GM18511 (cell line): ENCODE data around the gene PARD6B.
"Not testable (repeated sequence)": the region's sequence is repeated elsewhere in the genome, so short reads cannot be mapped to it uniquely, and the experiment has no call there.

Experiments used
- ATAC-seq: cut with Tn5 transposase; IDR thresholded peaks from one replicate; pipeline ENCODE4 v1.9.1; 2021; ENCODE audit warnings: mild to moderate bottlenecking, moderate library complexity; ENCODE audit not compliant: unreplicated experiment

The PARD6B gene, protein sequence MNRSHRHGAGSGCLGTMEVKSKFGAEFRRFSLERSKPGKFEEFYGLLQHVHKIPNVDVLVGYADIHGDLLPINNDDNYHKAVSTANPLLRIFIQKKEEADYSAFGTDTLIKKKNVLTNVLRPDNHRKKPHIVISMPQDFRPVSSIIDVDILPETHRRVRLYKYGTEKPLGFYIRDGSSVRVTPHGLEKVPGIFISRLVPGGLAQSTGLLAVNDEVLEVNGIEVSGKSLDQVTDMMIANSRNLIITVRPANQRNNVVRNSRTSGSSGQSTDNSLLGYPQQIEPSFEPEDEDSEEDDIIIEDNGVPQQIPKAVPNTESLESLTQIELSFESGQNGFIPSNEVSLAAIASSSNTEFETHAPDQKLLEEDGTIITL

DNA sequence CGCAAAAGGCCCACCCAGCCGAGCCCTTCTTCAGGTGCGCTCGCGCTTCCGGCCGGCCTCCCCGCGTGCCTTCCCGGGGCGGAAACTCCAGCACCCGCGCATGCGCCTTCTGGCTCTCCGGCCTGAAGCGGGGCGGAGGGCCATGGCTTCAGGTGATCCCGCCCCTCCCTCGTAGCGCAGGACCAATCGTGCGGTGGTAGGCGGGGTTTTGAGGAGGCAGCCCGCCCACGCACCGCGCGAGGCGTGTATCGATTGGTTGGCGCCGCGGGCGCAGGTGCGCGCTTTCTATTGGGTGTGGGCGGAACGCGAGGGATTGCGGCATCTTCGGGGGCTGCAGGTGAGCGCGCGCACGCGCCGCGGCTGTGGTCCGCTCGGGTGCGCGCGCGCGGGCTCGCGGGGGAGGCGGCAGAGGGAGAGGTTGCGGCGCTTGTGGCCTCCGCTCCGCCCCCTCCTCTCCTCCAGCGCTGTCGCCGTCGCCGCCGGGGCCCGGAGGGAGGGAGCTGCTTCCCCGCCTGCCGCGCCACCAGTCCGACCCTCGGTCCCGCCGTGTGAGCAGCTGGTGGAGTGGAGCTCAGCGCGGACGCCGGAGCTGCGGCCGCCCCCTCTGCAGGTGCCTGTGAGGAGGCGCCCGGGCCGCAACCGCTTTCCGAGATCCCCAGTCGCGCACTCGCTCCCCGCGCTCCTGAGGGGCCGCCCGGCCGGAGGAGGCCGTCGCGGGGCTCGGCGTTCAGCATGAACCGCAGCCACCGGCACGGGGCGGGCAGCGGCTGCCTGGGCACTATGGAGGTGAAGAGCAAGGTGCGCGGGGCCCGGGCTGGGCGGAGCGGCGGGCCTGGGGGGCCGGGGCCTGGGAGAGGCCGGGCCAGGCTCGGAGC is at the start of gene PARD6B:
PARD6B (plus strand) TSS at position 526 of the 875 bp plus-strand sequence; CDS start at position 733, 207 bp downstream.
- ATAC-seq: peak; percentile 91

DNA sequence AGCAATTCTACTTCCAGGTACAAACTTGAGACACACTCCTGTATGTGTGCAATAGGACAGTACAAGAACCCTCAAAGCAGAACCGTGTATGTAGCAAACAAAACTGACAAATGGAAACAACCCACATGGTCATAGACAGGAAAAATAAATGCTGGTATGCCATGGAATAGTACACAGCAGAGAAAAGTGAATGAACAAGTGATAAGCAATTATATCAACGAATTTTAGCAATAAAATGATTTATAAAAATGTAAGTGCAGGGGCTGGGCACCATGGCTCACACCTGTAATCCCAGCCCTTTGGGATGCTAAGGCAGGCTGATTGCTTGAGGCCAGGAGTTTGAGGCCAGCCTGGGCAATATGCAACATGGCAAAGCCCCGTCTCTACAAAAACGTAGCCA is 49.3 kb upstream of the PARD6B start:
- no peak for ATAC-seq

DNA sequence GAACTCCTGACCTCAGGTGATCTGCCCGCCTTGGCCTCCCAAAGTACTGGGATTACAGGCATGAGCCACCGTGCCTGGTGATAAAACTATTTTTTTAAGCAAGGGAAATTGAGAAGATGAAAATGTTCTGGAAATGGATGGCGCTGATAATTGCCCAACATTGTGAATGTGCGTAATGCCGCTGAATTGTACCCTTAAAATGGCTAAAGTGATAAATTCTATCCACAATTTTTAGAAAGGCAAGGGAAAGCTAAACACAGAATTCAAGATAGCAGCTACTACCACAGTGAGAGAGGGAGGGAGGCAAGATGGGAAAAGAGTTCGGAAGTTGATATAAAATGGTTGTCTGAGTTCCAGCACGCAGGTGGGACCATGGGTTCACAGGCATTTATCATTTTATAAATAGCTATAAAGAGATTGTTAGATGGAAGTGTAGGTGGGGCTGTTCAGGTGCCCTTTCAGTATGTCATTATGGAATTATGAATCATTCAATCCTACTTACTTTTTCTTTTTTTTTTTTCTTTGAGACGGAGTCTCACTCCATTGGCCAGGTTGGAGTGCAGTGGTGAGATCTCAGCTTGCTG is 48.3 kb upstream of the PARD6B start:
- ATAC-seq: no peak

DNA sequence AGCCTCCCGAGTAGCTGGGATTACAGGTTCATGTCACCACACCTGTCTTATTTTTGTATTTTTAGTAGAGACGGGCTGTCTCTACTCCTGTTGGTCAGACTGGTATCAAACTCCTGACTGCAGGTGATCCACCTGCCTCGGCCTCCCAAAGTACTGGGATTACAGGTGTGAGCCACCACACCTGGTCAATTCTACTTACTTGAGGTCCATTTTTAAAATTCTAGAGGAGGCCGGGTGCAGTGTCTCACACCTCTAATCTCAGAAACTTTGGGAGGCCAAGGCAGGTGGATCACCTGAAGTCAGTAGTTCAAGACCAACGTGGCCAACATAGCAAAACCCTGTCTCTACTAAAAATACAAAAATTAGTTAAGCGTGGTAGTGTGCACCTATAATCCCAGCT is 47.8 kb upstream of the PARD6B start:
- ATAC-seq: no peak

DNA sequence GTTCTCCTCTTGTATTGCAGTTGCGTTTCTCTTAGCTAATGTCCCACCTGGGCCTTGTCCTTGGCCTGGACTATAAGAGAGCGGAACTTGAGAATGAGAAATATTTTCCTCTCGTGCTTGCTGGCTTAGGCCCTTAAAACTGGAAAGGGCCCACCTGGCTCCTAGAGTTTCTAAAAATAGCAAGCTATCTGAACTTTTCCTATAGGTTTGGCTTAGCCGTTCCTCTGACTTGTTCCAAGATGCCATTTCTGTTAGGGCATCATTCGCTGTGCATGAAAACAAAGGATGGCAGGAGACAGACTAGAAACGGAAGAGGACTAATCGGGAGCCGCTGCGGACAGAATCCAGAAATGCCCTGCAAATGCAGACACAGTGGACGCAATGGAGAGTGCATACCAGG is 44.6 kb upstream of the PARD6B start:
- no peak for ATAC-seq

DNA sequence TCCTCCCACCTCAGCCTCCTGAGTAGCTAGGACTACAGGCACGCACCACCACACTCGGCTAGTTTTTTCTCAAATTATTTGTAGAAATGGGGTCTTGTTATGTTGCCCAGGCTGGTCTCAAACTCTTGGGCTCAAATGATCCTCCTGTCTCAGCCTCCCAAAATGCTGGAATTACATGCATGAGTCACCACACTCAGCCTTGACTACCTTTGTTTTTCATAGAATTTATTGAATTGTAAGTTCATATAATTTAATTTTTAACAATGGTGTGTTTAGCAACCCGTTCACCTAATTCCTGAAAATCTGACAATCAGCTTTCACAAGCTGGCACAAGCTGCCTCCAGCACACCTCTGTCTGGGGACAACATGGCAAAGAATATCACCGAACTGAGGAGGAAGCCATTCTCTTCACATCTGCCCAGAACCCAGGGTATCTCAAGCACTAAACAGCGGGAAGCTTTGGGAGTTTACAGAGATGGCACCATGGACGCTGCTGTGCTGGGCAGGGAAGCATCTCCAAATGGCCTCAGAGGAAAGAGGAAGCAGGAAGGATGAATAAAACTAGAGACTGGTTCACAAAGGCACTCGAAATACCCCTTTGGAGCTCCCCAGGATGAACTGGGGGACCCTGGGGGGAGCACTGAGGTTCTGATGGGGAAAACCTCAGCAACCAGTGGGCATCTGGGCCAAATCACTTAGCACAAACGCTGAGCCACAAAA is 43.0 kb upstream of the PARD6B start:
- ATAC-seq: no peak

DNA sequence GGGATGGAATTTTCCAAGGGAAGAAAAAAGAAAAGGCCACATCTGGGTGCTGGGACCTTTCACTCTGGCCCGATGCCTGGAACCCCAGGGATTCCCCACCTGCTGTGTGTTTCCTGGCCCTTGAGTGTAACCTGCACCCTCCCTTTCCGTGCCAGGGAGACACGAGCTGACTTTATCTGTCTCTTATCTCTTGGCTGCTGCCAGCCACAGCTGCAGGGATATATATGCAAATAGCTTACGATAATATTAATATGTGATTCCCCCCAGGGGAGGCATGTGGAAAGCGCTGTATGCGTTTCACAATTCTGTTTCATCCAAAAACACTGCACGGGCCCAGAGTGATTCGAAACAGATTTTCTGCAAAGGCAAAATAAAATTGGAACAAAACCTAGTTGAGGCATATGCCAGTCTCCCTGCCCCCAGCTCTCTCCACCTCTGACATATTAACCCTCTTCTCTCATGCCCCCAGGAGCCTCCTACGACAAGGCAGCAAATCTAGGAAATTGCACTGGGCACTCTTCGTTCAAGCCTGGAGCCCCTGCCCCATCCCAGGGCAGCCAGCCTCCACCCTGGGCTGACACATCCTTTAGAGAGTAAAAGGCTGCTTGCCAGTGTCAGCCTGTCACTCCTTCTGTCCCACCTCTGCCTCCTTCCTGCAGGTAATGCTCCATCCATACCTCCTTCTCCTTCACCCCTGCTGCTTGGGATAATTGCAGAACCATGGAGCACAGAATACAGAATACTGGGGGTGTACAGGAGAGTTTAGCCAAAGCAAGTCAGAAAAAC is 41.3 kb upstream of the PARD6B start:
- ATAC-seq: no peak

DNA sequence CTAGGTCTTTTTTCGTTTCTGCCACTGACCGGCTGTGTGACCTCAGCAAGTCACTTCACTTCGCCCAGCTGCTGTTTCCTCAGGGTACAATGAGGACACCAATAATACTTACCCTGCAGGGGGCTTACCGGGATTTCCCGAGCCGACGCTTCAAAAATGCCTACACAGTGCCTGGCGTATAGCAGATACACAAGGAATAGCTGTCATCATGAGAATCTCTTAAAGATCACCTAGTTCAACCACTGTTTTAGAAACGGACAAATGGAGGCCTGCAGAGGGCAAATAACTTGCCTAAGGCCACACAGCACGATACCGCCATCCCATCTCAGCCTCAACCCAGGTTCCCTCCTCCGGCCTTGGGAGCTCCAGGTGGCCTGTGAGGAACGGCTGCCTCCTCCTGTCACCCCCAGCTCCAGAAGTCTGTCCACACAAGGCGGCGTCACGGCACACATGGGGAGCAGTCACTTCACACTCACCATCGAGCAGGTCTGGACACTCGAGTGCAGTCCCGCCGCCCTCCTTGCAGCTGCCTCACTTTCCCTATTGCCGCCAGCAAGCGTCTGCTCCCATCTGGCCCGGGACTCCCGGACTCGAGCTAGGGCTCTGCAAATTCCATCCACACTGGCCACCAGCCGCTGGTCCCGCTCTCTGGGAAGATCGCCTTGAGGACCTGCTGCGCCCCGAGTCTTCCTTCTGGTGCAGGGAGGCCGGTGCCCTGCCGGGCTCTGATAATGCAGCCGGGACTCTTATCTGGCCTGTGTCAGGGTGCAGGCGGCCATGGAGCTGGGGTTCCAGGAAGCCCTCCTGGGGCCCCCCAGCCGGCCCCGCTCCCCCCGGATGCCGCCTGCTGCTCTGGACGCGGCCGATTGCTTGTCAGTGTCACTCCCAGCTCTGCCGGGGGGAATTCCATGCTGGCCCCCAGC is 40.5 kb upstream of the PARD6B start, which contains the start of gene RIPOR3:
RIPOR3 (minus strand) TSS at position 893 of the 923 bp plus-strand sequence; CDS start at position 479, 414 bp downstream.
- ATAC-seq: no peak

DNA sequence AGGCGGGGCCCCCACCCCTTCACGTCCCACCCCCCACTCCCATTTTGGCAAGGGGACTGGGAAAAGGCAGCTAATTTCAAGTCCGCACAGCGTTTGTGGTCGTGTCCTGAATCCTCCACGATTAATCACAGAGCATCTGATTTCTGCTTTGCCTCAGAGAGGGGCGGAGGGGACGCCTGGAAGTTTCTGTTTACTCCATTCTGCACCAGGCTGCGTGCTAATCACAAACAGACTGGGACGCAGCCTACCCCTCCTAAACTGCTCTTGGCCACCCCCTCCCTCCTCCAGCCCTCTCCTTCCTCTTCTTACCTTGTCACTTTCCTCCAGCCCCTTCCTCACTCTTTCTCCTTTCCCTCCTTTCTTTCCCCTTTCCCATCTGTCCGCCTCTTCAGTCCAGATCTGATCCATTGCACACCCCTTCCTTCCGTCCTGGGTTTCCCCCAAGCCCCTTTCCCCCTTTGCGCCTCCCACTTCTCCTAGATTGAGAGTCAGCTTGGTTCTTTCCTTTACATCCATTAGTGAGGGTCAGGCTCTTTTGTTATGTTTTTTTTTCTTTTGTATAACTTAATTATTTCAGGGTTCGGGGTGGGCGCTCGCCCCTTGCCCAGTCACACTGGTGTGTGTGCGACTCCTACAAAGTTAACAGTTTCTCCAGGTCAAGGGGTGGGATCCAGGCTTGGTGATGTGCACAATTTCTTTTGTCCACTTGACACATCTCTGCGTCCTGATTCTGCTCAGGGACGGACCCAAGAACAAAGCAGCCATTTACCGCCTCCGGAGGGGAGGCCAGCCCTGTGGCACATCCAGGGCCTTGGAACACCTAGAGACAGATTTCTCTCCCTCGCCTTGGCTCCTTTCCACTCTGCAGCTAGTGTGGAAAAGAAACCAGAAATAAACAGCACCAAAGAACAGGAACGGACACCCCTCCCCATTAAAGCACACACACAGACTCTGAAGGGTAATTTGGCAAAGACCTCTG is 39.5 kb upstream of the PARD6B start:
- no peak for ATAC-seq

DNA sequence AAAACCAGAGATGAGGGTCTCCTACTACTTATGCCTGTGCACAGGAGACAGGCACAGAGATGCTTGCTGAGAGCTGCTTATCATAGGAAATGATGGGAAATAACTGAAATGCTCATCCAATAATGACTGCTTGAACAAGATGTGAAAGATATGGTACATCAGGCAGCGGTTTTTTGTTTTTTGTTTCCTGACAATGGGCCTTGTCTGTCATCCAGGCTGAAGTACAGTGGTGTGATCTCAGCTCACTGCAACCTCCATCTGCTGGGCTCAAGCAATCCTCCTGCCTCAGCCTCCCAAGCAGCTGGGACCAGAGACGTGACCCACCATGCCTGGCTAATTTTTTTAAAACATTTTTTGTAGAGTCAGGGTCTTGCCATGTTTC is 38.8 kb upstream of the PARD6B start:
- ATAC-seq: no peak

DNA sequence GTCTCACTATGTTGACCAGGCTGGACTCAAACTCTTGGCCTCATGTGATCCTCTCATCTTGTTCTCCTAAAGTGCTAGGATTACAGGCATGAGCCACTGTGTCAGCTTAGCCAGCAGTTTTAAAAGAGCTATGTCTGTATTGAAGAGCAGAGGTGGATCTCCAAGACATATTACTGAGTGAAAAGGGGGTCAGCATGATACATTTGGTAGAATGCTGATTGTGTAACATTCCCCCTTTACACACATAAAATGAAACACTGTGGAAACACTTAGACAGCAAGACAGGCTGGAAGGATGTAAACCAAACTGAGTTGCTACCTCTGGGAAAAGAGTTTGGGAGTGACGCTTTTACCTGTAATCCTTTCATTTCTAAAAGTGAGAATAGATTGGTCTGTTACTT is 38.4 kb upstream of the PARD6B start:
- no peak for ATAC-seq

DNA sequence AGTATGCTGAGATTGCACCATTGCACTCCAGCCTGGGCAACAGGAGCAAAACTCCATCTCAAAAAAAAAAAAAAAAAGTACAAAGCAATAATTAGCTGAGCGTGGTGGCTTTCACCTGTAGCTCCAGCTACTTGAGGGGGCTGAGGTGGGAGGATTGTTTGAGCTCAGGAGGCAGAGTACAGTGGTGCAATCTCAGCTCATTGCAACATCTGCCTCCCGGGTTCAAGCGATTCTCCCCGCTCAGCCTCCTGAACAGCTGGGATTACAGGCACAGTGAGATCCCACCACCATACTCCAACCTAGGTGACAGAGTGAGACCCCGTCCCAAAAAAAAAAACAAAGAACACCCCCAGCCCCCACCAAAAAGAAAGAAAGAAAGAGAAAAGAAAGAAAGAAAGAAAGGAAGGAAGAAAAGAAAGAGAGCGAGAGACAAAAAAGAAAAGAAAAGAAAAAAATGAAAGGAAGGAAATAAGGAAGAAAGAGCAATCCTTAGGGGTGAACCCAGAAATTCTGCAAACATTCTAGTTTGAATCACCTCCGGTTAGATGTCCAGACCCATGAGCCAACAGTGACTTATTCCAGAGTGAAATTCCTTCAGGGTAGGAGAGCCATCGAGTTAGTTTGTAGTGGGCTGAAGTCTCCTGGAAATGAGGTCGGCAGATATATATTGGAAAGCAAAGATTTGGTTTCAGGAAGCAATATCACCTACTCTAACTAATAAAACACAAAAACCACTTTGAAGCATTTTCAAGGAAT is 36.8 kb upstream of the PARD6B start:
- no peak for ATAC-seq

DNA sequence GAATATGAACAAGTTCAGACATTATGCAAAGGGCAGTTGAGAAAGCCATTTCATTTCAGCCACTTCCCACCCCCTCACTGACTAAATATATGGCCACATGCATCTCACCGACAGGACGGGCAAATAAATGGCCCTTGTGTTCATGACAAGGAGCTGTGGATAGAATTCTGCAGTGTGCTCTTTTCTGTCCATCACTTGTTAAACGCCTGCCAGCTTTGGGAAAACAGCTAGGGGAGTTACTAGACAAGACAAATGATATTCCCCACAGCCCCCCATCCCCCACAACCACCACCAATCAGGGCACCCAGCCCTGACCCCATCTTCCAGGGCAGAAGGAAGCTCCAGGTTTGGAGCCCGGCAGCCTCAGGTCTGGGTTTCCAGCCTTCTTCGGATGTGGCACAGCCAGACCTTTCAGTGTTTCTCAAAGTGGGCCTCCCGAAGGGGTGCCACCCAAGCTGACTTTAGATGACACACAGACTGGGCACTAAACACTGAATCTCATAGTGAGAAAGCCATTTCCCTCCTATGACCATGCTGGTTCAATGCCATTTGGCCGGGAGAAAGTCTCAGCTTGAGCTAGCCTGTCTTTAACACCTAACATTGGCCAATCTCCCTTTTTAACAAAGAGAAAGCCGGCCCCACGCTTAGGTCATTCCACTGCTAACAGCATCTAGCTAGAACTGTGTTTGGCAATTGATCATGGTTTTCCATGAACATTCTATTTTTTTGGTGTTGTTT is 36.1 kb upstream of the PARD6B start:
- ATAC-seq: no peak

DNA sequence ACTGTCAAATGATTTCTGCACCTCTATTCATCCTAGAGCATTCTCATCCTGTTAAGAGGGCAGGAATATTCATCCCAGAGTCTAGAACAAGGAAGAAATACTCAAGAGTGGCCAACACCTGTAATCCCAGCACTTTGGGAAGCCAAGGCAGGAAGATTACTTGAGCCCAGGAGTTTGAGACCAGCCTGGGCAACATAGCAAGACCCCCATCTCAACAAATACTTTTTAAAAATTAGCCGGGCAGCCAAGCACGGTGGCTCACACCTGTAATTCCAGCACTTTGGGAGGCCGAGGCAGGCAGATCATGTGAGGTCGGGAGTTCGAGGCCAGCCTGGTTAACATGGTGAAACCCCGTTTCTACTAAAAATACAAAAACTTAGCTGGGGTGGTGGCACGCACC is 33.1 kb upstream of the PARD6B start:
- not testable (repeated sequence) for ATAC-seq

DNA sequence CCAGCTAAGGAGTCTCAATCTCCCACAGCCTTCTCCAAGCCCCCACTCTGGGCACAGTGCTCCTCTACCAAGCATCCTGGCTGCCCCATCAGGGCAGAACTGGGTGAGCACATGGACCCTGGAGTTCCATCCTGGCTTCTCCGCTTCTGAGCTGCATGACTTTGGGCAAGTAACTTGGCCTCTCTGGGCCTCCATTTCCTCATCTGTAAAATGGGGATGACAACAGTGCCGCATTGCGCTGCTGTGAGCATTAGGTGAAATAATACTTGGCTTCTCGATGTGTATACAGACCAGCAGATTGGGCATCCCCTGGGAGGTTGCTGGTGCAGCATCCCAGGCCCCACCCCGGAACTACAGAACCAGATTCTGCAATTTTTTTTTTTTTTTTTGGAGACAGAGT is 31.7 kb upstream of the PARD6B start:
- ATAC-seq: no peak
